Fibroblast of gingiva (primary cell): ENCODE results near the gene CFAP251.
"Not testable (repeated sequence)": the region's sequence is repeated elsewhere in the genome, so short reads cannot be mapped to it uniquely, and the experiment has no call there.

ENCODE experiments used
- DNase-seq: peaks from one replicate; pipeline ENCODE4 v3.0.0-alpha.2; 2011; ENCODE audit warnings: low read depth

The CFAP251 gene

DNA sequence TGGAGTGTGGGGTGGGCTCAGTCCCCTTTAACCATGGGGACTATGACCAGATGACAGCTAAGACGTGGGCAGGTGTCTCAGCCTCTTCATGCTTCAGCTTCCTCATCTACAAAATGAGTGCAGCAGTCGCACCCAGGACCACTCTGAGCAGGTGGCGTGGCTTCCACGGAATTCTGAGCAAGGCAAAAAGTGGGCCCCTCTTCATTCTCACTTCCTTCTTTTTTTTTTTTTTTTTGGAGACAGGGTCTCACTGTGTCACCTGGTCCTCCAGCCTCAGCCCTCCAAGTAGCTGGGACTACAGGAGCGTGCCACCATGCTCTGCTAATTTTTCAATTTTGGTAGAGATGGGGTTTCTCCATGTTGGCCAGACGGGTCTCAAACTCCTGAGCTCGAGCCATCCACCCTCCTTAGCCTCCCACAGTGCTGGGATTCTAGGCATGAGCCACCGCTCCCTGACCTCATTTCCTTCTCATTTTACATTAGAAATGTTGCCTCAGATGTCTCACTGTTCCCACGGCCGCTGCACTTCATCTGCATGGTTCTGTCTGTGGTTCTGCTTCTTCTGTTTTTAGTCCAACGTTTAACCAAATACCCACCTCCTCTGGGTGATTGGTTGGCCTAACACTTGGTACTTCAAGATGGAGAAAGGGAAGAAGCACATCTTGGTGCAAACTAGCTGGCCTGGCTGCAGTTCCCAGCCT, 61.9 kb downstream of the CFAP251 start:
- peak; percentile 17 for DNase-seq

DNA sequence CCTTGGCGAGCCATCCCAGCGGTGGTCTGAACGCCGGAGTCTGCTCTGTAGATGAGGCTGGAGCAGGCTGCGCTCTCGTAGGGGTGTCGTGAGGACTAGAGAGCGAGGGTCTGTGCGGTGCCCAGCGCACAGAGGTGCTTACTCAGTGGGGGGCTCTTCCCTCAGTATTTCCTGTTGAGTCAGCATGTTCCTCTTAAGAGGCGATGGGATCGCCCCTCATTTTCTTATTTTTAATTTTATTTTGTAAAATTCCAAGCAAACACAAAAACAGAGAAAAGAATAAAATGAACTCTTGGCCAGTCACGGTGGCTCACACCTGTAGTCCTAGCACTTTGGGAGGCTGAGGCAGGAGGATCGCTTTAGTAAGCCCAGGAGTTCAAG, 62.5 kb downstream of the CFAP251 start:
- DNase-seq = no peak

DNA sequence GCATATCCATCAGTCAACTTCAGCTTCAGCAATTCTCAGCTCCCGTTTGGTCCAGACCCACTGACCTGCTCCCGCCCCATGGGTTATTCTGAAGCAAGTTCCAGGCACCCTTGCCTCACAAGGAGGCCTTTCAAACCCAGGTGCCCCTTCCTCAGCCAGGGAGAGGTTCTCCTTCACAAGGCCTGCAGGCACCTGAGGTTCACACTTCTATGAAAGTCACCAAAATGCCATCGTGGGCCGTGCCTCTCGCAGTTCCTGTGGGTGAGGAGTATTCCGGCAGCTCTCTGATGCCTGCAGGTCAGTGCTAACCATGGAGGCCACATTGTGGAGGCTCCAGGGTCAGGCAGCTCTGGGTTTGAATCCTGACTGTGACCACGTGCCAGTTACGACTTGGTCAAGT, 63.1 kb downstream of the CFAP251 start:
- no peak for DNase-seq

DNA sequence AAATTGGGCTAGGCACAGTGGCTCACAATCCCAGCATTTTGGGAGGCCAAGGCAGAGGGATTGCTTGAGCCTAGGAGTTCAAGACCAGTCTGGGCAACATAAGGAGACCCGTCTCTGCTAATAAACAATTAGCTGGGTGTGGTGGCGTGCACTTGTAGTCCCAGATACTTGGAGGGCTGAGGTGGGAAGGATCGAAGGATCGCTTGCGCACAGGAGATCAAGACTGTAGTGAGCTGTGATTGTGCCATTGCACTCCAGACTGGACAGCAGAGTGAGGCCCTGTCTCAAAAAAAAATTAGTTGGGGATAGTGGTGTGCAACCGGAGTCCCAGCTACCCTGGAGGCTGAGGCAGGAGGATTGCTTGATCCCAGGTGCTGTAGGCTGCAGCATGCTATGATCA, 64.6 kb downstream of the CFAP251 start:
- DNase-seq = no peak

DNA sequence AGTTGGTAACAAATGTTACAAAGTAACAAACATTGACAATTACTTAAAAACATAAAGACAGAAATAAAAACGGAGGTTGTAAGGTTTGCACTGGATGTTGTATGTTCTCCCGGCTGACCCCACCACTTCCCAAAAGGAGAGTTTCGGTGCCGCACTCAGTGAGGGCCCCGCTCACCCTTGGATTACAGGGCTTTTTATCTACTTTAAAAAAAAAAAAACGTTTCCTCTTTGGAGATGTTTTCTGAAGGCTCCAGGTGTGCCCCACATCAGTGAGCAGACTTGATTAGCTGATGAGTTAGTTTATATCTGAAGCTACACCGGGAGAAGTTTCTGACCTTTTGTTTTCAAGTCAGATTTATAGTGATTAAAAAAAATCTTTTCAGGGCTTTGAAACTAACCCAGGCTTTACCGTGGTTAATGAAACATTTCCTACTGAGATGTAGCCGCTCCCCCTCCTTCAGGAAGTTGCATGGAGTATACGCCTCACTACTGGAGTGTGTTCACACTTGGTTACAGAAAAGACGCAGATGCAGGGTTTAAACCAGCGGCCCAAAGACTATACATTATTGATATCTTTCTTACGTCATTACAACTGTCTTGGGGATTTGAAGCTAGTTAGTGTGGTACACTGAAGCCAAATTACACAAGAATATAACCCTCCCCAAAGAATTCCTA, 65.3 kb downstream of the CFAP251 start:
- no peak for DNase-seq

DNA sequence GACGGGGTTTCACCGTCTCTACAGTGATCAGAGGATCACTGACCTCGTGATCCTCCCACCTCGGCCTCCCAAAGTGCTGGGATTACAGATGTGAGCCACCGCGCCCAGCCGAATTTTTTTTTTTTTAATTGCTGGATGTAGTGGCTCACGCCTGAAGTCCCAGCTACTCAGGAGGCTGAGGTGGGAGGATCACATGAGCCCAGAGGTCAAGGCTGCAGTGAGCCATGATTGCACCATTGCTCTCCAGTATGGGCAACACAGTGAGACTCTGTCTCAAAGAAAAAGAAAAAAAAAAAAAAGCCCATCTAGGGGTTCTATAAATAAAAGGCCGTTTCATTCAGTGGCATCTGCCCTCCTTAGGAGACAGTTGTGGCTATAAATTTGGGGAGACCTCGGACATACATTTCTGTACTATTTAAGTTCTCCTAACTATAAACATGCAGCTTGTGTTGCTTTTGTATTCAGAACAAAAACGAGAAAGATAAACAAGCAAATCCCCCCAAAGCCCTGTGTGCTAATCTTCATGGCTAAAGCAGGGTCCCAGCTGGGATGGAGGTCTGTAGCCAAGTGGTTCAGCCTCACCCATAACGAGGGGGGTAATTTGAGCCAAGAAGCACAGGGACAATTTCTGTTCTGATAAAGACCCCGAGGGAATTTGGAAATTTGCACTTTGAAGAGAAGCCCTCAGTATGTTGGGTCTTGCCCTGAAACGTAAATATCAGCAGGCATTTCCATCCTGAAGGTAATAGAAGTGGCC, 68.3 kb downstream of the CFAP251 start:
- DNase-seq = no peak

DNA sequence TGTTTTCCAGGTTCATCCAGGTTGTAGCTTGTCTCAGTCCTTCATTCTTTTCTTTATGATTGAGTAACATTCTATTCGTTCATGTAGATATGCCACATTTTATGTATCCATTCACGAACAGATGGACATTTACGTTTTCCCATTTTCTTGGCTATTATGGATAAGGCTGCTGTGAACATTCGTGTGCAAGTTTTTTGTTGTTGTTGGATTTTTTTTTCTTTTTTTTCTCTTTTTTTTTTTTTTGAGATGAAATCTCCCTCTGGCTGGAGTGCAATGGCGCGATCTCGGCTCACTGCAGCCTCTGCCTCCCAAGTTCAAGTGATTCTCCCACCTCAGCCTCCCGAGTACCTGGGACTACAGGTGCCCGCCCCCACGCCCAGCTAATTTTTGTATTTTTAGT, 70.1 kb downstream of the CFAP251 start:
- not testable (repeated sequence) for DNase-seq

DNA sequence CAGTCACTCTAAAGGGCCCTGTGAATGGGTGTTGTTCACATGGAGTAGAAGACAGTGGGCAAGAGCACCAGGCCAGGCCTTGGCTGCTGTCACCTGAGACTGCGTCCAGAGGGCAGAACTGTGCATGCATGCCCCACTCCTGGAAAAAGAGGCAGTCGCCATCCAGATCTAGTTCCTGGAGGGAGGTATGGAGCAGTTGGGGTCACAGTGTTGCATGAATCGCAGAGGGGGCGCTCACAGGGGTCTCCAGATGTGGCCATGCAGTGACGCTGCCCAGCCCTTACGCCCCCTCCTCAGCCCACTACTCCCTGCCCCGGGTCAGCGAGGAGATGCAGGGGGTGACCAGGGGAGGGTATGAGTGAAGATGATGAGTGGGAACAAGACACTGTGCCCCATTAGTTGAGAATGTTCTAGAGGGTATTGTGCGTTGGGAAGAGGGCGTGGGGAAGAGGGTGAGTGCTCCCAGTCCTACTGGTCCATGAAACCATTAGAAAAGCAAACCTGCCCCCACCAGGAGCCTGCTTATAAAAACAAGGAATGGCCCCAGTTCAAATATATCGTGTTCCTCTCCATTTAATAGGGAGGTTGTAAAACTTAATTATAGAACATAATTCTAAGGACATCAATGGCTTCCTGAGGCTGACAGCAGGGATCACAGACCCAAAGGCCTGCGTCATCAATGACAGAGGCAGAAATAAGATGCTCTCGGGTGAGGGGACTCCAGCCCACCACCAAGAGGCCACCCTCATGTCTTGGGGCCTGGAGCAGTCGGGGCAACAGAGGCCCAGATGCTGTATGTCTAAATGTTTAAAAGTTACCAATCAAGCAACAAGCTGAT, 71.1 kb downstream of the CFAP251 start:
- no peak for DNase-seq

DNA sequence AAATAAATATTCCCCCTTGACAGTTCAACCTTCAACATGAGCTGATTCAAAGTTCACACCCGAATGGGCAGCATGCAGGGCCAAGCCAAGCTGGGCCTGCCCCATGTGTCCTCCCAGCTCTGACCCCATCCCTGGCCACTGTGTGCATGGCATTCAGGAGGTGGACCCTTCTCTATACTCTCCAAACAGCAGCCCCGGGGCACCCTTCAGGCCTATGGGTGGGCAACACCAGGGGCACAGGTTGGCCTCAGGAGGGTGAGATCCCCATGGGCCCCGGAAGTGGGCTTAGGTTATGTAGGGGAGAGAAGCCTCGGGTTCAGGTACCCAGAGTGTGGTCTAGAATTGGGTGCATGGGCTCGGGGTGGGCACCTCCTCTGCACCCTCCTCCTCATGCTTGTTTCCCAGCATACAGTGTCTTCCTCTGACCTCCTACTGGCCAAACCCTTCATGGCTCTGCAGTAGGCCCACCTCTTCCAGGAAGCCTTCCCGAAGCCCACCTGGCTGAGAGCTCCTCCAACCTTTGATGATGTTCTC, 71.8 kb downstream of the CFAP251 start:
- DNase-seq = no peak

DNA sequence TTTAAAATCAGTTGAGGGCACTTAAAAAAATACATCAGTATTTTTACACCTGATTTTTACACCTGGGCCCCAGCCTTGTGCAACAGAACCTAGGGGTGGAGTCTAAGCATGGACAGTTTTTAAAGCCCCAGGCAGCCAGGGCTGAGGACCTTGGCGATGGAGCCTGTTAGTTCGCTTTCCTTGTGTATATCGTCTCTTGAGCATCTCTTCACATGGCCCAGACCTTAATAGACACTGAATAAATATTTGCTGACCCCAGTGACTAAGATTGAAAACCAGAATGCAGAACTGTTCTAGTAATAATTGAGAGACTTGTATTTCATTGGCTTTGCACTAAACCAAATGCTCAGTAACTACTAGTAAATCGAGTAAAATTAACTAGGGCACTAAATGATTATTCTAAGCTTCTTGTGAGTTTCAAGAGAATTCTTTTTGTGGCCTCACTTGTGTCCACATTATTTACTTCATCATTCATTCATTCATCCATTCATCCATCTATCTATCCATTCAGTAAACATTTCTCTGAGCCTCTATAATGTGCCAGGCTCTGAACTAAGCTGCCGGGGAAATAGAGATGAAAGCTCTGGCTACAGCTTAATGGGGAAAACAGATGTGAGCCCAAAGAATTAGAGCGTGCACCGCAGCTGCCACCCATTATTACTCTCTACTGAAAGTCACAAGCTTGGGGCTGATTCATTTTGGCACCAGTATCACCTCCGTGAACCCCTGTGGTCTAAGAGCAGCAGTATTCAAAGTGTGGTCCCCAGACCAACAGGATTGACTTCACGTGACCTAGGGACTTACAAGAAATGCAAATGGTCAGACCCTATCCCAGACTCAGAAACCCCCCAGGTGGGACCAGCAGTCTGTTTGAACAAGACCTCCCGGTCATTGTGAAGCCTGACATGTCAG, 72.6 kb downstream of the CFAP251 start:
- peak; percentile 32 for DNase-seq

DNA sequence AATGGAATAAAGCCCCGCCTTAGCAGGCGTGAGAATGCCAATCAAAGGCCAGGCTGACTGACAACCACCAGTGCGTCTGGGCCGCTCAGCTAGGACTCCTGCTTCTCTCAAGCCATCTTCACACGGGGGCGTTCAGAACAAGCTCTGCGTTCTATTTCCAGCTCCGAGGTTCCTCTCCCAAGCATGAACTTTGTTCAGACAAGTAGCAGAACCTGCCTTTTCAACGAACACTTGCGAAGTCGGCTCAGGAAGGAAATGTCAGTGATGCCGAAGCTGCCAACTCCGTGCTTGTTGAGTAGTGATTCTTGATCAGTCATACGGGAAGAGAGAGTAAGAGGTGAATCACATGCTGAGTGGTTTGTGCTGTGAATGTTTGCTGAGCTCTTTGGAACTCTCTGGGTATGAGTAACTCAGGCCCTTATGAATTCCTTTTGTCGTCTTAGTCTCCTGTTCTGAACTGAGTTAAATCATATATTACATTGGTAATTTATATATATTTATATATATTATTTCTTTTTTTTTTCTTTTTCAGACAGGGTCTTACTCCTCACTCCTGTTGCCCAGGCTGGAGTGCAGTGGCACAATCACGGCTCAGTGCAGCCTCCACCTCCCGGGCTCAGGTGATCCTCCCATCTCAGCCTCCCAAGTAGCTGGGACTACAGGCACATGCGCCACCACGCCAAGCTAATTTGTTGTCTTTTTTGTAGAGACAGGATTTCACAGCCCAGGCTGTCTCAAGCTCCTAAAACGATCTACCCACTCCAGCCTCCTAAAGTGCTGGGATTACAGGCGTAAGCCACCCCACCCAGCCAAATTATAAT, 73.9 kb downstream of the CFAP251 start:
- peak; percentile 87 for DNase-seq

DNA sequence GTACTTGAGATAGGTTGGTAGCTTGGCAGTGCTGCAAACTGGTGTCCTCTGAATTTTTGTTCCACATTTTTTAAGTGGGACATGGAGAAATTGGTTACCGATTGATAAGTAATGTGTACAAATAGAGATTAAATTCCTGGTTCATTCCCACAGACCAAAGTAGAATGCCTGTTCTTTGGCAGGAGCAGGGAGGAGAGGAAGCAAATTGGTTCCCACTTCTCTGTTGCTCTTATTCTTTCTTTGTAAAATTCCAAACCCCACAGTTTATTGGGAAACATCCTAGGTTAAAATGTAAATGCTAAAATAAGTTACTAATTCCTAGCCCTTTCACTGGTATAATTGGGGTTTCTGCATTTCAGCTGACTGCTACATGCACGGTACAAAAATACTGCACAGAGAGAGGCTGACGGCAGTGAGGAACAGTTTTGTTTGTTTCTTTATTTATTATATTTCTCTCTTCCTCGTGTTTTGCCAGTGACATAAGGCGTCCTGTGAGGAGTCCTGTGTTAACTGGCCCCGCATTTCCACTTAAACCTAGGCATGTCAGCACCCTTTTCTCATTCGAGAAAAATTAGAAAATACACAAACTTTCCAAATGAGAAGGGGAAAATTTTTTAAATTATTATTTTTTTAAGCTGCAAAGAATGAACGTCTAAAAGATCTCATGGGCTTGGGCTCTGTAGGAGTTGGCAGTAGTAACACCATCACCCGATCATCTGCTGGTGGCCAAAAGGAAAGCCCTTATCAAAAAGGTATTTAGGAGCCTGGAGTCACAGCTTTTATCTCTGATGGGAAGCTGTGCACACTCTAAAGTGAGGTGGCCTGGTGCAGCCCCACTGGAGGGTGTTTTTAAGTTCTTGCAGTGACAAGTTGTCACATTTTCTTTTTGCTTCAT, 77.9 kb downstream of the CFAP251 start:
- no peak for DNase-seq

DNA sequence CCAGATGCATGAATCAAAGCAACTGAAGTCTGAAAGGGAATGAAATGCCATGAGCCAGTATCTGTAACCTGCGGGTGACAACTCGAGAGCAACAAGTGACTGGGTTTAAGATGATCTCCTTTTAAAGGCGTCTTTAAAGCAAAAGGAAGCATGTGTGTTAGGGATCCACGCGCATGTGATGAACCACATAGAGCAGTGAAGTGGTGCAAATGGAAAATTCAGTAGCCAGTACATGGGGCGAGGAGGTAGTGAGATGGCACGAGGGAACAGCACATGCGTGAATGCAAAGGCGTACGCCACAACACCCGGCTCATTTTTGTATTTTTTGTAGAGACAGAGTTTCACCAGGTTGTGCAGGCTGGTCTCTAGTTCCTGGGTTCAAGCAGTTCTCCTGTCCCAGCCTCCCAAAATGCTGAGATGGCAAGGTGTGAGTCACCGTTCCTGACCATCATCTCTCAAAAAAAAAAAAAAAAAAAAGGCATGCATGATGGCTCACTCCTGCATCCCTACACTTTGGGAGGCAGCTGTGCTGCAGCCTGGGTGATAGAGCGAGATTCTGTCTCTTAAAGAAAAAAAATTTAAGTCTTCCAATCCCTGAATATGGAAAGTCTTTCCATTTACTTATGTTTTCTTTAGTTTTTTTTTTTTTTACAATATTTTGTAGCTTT, 78.7 kb downstream of the CFAP251 start:
- no peak for DNase-seq

DNA sequence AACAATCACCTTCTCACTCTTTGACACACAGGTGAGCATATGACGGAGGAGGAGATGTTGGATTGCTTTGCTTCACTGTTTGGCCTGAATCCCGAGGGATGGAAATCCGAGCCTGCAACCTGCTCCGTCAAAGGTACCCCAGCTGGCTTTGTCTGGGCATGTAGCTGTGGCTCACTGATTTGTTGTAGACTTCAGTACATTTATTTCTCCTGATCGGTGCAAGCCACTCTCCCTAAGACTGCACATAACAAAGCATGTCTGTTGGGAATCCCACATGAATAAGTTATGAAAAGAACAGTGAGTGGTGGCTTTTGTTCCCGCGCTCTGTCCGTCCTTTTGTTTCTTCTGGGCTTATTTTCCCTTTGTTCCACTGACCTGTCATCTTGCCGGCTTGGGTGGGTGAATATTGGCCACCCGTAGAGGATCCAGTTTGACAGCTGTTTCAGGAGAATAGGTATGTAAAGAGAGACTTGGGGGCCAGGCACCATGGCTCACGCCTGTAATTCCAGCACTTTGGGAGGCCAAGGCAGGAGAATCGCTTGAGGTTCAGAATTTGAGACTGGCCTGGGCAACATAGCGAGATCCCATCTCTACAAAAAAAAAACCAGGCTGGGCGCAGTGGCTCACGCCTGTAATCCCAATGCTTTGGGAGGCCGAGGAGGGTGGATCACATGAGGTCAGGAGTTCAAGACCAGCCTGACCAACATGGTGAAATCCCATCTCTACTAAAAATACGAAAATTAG, 83.2 kb downstream of the CFAP251 start:
- DNase-seq = no peak

DNA sequence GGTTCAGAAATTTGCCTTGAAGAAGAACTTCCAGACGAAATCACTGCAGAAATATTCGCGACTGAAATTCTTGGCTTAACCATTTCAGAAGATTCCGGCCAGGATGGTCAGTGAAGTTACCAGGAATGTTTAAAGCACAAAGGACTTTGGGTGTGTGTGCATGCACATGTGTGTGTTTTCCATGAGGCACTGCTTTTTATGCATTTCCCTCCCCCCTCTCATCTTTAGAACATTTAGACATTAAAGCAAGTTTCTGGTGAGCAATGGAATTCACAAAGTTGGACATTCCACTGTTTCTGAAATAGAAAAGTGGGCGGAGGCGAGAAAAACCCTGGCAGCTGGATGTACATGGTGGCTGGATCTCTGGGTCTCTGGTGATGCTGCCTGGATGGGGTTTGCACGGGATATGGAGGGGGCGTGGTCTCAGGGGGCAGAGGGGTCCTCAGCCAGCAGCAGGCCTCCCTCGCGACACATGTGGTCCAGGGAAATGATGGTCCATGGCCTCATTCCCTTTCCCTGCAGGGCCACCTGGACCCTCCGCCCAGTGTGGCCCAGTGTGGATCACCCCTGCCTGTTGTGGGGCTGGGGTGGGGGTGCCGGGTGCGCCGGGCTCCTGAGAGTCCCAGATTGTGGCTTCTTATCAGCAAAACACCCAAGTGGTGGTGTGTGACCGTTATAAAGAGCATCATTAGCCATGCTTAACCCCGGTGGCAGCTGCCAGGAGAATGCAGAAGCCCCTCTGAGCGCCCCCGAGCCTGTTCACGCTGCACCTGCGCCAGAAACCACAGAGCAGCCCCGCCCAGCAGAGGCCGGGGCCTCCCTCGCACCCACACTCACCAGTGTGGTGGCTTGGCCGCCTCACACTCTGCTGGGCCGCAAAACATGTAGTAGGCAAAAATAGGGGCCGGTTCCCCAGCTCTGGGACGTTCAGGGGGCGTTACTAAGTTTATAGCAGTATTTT, 85.5 kb downstream of the CFAP251 start:
- DNase-seq = peak; percentile 25

DNA sequence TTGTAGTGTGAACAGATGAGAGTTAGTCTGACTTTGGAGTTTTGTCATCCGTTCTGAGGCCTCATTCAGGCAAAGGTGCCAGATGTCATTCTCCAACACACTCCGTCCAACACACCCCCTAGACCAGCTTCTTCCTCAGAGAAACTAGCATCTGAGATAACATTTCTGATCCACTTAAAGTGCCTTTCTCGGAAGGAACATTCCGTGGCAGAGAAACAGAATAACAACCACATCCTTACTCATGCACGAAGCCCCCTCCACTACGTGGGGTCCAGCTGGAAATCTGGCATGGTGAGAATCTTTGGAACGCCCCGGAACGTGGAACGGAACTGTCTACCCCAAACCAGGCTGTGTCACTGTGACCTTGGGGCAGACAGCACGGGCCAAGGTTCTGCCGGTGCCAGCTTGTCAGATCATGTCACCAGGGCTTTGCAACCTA, 86.3 kb downstream of the CFAP251 start:
- DNase-seq = peak; percentile 22
